ENCODE data around the gene GALR1.

GRCh38 chr18:77203071-77203470, 46.6 kb upstream of the GALR1 start:
- TF ChIP-seq CTCF (tag by site-specific recombination; IDR thresholded peaks at IDR 0.05): no peak
- no peak for TF ChIP-seq ZNF580 (tag by site-specific recombination; IDR thresholded peaks at IDR 0.05)
- no peak for TF ChIP-seq ZNF24 (tag by site-specific recombination; IDR thresholded peaks at IDR 0.05)
